Stimulated activated CD4-positive, alpha-beta T cell treated with anti-CD3 and anti-CD28 coated beads, Interleukin-12 subunit alpha, Interleukin-12 subunit beta, amount 100 ng/mL, for 24 hours (primary cell): ENCODE results near the gene EXTL1.
A peak's percentile ranks its signal among the peaks of the same experiment; 100 is the strongest.
"Not testable (repeated sequence)": the region's sequence is repeated elsewhere in the genome, so short reads cannot be mapped to it uniquely, and the experiment has no call there.

Source experiments
- DNase-seq, 2 experiments: peaks; one replicate each; pipeline ENCODE4 v3.0.0-alpha.2; 2020; ENCODE audit warnings: low read depth in 2 of 2

The EXTL1 gene

DNA sequence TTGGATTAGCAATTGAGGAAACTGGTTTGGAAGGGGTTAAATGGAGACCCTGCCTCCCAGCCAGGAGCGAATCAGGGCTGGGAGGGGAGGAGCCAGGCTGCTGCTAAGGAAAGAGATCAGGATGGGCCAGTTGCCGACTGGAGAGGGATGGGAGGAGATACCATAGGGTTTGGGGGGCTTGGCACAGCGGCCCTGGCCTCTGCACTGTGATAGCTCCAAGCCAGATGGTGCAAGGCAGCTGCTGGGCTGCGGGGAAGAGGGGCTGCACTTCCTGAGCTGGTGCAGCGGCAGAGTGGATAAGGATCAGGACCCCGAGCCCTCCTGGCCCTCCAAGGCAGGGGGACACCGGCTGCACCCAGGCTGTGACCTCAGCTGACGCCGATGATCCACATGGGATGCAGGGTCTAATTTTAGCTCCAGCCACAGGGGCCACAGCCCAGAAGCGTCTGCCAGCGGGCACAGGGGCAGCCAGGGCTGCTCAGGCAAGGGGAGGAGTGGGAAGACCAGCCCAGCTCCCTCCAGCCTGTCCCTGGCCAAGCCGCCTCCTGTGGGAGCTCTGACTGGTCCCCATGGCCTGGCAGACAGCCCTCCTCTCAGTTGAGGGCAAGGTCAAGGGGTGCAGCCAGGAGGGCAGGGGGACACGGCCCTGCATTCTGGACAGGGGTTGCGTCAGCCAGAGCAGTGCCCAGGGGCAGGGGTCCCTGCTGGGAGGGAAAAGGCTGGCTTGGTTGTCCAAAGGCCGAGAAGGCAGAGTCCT is at the start of gene EXTL1:
EXTL1 (plus strand) TSS at position 129 of the 757 bp plus-strand sequence. CDS start 872 bp downstream, outside the sequence.
- DNase-seq: no peak

DNA sequence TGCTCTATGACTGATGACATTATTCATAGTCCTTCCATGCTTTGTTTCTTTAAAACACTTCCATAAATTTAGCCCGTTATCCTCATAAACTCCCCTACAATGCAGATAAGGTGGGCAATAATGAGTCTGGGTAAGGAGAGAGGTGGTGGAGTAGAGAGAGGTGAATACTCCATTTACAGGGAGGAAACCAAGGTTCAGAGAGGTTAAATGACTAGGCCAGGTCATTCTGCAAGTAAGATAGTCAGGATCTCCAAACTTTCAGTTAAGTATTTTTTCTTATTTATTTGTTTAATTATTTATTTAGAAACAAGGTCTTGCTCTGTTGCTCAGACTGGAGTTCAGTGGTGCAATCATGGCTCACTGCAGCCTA is 49.8 kb upstream of the EXTL1 start:
- no peak for DNase-seq

DNA sequence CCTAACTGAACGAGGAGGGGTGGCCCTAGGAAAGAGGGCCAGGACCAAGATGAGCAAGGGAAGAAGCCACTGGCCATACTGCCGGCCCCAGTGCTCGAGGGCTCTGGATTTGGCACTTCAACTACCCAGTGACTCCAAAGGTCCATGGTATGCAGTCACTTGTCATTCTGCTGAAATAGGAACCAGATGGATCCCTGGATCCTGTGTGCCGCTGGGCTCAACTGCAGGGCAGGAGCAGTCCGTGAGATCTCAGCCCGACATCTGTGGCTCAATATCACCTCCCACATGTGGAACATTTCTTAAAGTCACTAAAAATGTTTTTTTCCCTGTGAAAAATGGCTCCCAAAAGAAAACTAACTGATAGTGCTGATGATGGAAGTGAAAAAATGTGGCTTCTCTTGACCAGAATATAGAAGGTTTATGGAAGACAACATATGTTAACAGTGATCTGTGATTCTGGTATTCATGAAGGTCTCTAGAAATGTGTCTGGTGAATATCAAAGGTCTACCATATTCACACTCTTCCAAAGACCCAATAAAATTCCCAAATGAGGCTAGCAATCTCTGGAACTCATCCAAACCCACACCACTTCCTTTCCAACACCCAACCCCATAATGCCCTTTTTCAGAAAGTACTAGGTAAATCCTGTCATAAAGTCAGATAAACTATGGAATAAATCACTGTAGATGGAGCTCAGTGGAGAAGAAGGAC is 47.8 kb upstream of the EXTL1 start:
- no peak for DNase-seq

GRCh38 chr1:25977801-25978200 is 43.8 kb upstream of the EXTL1 start:
- no peak for DNase-seq

- DNase-seq: no peak
These were observed 43.2 kb upstream of the EXTL1 start for GRCh38 chr1:25978403-25978802.

DNA sequence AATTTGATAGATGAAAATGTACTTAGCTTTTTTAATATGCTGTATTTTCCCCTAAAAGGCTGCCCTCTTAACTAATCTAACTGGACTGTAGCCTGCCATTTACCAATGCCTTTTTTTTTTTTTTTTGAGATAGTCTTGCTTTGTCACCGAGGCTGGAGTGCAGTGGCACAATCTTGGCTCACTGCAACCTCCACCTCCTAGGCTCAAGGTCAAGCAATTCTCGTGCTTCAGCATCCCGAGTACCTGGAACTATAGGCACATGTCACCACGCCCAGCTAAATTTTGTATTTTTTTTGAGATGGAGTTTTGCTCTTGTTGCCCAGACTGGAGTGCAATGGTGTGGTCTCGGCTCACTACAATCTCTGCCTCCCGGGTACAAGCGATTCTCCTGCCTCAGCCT is 42.4 kb upstream of the EXTL1 start:
- DNase-seq: no peak

DNA sequence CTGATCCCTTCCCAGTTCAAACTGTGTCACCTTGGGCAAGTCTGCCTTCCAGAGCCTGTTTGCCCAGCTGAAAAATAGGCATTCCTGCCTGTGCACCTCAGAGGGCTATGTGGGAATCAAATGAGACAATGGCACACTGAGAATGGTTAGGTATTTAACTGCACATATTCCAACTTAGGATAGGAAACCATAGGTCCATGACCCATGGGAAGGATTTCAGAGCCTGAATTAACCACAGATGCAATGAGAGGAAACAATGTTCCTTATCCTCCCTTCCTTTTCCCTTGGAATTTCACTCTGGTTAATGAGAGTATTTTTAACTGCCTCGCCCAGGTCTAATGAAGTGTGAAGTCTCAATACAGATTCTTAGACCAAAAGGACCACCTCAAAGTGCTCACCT is 36.4 kb upstream of the EXTL1 start:
- DNase-seq: no peak

DNA sequence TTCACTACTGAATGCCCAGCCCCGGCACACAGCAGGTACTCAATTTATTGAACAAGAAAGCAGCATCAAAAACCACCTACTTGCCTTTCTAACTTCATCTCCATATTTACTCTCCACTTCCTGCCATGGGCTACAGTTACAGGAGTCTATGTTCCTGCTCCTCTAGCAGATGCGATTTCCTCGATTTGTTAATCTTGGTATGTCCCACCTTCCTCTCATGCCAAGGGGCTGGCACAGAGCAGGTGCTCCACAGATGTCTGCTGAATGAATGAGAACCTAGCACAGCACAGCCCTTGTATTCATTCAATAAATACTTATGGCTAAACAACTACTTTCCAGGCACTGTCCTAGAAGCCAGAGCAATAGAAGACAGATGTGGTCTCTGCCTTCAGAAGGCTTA is 35.9 kb upstream of the EXTL1 start:
- DNase-seq: no peak

GRCh38 chr1:25986773-25987172 is 34.8 kb upstream of the EXTL1 start:
- not testable (repeated sequence) for DNase-seq

DNA sequence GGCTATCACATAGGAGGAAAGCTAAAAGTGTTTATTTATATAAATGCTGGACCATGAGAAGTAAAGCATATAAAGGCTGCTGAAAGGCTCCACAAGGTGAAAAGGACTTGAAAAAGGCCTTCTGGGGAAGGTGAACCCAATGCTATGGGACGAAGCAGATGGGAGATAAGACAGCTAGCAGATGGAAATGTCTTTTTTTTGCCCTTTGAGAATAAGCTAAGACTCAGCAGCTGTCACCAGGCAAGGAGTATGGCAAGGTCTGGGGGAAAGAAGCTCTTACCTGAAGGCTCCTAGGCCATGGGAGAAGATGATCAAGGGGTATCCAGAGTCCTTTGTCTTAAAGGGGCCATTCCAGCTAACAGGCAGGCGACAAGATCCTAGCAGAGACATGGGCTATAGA is 33.6 kb upstream of the EXTL1 start:
- DNase-seq: no peak

DNA sequence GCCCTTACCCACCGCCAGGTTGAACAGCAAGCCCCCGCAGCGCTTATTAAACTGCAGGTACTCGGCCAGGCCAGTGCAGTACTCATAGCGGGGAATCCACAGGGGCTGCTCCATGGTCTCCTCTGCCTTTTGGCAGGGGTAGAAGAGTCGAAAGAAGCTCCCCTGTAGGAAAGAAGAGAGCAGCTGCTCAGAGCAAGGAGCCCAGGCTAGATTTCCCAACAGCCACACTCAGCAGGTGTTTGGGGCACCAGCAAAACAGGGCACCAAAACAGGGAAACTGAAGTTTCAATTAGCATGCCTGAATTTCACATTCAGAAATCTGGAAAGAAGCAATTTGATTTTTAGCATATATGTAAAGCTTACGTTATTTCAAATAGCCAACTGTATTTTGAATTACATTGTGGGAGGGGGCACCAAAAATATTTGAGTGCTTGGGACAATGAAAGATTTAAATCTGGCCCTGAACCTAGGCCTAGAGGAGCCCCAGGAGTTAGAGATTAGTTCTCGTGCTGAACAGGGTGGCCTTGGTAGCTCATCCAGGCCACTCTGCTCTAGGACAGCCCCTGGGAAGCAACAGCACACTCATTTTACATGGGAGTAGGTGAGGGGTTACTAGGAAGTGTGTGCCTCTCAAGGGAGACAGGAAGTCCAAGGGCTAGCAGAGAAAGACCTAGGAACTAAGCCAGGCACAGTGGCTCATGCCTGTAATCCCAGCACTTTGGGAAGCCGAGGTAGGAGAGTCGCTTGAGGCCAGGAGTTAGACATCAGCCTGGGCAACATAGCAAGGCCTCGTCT is 31.9 kb upstream of the EXTL1 start:
- no peak for DNase-seq

- DNase-seq: no peak
These were observed 31.3 kb upstream of the EXTL1 start for GRCh38 chr1:25990251-25990650.

- DNase-seq: peak in 1 of 2 experiments; percentile 21
These were observed 30.7 kb upstream of the EXTL1 start for GRCh38 chr1:25990702-25991395.

DNA sequence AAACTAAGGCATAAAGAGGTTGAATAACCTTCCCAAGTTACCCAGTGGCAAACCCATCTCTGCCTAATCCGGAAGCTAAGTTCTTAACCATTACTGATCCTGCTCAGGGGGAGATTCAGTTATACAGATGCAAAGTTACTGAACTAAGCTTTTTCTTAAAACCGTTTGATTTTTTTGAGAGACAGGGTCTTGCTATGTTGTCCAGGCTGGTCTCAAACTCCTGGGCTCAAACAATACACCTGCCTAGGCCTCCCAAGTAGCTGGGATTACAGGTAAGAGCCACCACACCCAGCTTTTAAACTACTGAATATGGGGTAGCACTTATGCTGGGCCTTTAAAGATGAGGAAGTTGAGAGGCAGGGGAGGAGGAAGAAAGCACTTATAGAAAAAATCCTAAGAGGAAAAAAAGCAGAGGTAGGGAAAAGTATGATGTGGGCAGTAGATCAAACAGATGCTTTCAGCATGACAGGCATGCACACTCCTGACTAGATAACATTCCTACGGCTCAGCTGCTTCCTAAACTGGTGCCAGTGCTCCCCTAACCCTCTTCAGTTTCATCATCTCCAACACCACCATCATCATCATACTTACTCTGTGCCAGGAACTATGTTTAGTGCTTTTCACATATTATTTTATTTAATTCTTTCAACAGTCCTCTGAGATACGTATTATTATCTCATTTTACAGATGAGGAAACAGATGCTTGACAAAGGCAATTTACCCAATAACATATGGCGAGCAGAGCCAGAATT is 29.5 kb upstream of the EXTL1 start:
- DNase-seq: no peak

GRCh38 chr1:25992689-25993171 is 28.8 kb upstream of the EXTL1 start:
- DNase-seq: no peak

GRCh38 chr1:25993197-25993951 is 28.2 kb upstream of the EXTL1 start:
- no peak for DNase-seq

DNA sequence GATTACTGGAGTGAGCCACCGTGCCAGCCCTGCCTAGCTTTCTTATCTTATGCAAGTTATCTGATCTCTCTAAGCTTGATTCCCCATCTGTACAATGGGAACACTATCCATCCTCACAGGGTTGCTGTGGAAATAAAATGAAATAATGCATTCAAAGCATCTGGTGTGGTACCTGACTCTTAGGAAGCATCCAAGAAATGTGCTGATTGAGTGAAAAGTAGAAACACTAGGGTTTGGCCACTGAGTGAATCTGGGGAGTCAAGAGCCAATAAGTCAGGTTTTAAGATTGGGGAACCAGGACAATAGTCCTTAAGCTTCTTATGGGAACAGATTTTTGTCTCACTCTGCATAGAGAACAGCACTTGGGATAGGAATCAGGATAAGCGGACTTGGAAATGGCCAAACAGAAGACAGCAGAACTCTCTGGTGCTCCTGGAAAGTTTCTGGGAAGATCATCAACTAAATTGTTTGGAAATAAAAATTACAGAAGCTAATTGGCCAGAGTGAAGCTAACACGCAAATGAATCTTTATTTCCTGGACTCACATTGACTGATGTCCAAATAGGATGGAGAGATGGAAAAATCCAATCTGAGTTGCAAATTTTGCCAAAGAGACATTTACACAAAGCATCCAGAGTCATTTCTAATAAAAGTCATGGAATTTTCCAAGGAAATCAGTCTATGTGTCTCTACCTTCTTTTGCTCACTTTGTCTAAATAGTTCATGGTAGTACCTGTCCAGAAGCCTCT is 27.0 kb upstream of the EXTL1 start:
- no peak for DNase-seq

GRCh38 chr1:25996966-25997827 is 24.4 kb upstream of the EXTL1 start:
- DNase-seq: no peak
